Measurements from ENCODE around the gene MLYCD.

Gene MLYCD

DNA sequence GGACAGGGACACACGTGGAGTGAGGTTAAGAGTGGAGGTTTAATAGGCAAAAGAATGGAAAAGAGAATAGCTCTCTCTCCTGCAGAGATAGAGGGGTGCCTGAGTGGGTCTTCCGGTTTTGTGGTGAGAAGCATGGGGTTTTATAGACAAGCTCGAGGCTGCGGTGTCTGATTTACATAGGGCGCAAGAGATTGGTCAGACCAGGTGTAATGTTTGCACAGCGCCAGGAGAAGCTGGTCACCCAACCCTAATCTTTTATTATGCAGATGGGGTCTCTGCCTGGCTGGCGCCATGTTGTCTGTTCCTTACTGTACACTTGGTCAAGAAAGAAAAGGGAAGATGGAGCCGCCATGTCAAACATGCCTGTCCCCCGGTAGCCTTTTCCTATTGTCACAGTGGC lies 44.5 kb upstream of the MLYCD start:
- POLR2A ChIA-PET, result no interaction called here
- TF ChIP-seq, protein P1, sequence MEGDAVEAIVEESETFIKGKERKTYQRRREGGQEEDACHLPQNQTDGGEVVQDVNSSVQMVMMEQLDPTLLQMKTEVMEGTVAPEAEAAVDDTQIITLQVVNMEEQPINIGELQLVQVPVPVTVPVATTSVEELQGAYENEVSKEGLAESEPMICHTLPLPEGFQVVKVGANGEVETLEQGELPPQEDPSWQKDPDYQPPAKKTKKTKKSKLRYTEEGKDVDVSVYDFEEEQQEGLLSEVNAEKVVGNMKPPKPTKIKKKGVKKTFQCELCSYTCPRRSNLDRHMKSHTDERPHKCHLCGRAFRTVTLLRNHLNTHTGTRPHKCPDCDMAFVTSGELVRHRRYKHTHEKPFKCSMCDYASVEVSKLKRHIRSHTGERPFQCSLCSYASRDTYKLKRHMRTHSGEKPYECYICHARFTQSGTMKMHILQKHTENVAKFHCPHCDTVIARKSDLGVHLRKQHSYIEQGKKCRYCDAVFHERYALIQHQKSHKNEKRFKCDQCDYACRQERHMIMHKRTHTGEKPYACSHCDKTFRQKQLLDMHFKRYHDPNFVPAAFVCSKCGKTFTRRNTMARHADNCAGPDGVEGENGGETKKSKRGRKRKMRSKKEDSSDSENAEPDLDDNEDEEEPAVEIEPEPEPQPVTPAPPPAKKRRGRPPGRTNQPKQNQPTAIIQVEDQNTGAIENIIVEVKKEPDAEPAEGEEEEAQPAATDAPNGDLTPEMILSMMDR (IDR thresholded peaks at IDR 0.05; ENCODE audit: control extremely low read depth, extremely low read depth, low read depth, missing control alignments), result no peak
- CTCF ChIA-PET, result interaction anchor here (1.4 to 1.6 kb wide), 2 partner anchors 12 to 72 kb away, joined by 3 to 4 read pairs; no protein-coding TSS in a partner anchor
- DNase-seq (ENCODE audit: extremely low spot score), result no peak

DNA sequence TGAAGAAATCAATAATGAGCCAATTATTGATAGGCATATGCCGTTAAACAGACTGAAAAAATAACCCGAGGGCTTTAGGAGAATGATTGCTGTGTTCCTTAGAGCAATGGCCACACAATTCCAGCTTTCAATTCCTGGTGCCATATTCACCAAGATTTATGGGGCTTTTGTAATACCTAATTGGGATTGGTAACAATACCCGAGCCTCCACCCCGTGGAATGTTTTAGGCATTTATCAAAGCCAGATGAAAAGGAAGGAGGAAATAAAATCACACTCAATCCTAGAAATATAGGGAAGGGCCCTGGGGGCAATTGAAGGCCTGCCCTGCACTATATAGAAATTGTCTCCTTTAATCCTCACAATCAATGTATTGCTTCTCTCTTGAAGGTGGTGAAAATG lies 42.1 kb upstream of the MLYCD start:
- POLR2A ChIA-PET, result no interaction called here

DNA sequence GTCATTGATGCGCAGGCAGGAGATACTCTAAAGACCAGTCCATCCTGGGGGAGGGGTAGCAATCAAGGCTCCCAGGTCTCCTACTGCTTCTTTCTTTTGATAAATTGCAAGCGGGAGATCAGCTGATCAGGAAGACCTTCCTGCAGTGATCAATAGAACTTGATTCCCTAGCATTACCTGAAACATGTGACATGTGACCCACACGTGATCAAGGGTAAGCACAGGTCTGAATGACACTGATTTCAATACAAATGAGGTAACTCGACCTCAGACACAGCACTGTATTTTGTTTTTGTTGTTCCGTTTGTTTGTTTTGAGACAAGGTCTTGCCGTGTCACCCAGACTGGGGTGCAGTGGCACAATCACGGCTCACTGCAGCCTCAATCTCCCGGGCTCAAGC lies 39.6 kb upstream of the MLYCD start:
- TF ChIP-seq, protein P1 (IDR thresholded peaks at IDR 0.05; ENCODE audit: control extremely low read depth, extremely low read depth, low read depth, missing control alignments), result no peak
- ChIA-PET CTCF (interaction anchor here (1.1 kb wide), 1 partner anchor 16 kb away, joined by 3 read pairs; no protein-coding TSS in a partner anchor), POLR2A (no interaction called here)
- DNase-seq (ENCODE audit: extremely low spot score), result no peak

More for the DNA sequence above, 42.1 kb upstream of the MLYCD start:
- no peak for DNase-seq (ENCODE audit: extremely low spot score)
- CTCF ChIA-PET, result no interaction called here
- TF ChIP-seq, protein P1 (IDR thresholded peaks at IDR 0.05; ENCODE audit: control extremely low read depth, extremely low read depth, low read depth, missing control alignments), result no peak

DNA sequence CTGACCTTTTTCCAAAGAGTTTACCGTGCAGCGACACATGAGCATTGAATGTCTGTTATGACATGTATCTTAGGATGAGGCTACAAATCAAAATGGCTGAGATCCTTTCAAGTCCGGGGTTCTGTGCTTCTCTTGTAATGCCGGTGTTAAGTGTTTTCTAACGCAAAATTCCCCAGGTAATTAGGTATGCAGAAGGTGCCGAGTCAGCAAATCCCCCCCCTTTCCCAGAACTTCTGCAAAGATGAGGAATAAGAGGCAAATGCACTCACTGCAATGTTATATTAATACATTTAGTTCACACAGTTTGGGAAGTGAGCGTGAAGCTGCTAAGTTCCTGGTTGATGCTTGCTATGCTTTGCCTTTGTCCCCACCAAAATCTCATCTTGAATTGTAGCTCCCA lies 36.3 kb upstream of the MLYCD start:
- TF ChIP-seq, protein P1 (IDR thresholded peaks at IDR 0.05; ENCODE audit: control extremely low read depth, extremely low read depth, low read depth, missing control alignments), result no peak
- POLR2A ChIA-PET, result no interaction called here
- DNase-seq (ENCODE audit: extremely low spot score), result no peak
- CTCF ChIA-PET, result interaction anchor here (2.0 kb wide), 1 partner anchor 36 kb away, joined by 4 read pairs; no protein-coding TSS in a partner anchor

DNA sequence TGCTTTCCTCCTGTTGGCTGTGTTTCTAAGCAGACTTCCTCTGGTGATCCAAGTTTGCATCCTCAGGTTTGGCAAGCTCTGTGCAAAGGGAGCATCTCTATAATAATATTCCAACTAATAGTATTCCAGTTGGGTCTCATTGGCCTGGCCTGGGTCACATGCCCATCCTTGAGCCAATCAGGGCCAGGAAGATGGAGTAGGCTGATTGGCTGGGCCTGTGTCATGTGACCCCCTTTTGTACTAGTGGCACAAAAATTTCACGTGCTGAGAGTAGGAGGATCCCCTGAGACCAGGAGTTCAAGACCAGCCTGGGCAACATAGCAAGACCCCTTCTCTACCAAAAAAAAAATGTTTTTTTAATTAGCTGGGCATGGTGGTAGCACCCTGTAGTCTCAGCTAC lies 35.2 kb upstream of the MLYCD start:
- DNase-seq (ENCODE audit: extremely low spot score), result no peak

DNA sequence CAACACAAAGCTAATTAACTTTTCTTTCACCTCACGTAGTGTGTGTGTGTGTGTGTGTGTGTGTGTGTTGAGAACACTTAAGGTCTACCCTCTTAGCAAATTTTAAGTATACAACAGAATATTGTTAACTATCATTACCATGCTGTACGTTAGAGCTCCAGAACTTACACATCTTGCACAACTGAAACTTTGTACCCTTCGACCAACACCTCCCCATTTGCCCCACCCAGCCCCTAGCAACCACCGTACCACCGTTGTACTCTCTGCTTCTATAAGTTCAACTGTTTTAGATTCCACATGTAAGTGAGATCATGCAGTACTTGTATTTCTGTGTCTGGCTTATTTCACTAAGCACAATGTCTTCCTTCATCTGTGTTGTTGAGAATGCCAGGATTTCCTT lies 28.1 kb upstream of the MLYCD start:
- DNase-seq (ENCODE audit: extremely low spot score), result no peak
- POLR2A ChIA-PET, result no interaction called here
- CTCF ChIA-PET, result no interaction called here
- TF ChIP-seq, protein P1 (IDR thresholded peaks at IDR 0.05; ENCODE audit: control extremely low read depth, extremely low read depth, low read depth, missing control alignments), result no peak

More for the DNA sequence above, 35.2 kb upstream of the MLYCD start:
- TF ChIP-seq, protein P1 (IDR thresholded peaks at IDR 0.05; ENCODE audit: control extremely low read depth, extremely low read depth, low read depth, missing control alignments), result no peak
- ChIA-PET CTCF (interaction anchor here (2.0 kb wide), 1 partner anchor 37 kb away, joined by 4 read pairs; no protein-coding TSS in a partner anchor), POLR2A (no interaction called here)

DNA sequence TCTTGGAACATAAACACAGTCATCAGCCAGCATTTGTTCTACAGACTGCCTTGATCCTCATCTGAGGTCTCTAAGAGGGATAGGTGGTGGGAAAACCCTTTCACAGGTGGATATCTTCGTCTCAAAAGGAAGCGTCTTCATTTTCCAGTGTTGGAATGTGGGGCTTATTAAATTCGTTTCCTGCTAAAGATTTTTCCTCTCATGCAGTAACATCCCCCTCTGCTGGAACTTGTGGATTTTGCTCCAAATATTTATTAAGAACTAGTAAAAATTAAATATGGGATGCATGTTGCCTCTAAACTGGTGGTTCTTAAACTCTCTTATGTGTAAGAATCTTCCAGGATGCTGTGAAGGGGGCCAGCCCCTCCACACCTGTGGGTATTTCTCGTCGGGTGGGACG lies 20.1 kb upstream of the MLYCD start:
- CTCF ChIA-PET, result no interaction called here
- POLR2A ChIA-PET, result no interaction called here
- no peak for DNase-seq (ENCODE audit: extremely low spot score)
- TF ChIP-seq, protein P1 (IDR thresholded peaks at IDR 0.05; ENCODE audit: control extremely low read depth, extremely low read depth, low read depth, missing control alignments), result no peak

Measured in GM10248 (cell line).